Measurements from ENCODE around the gene SLAMF1.
"Not testable (repeated sequence)": the region's sequence is repeated elsewhere in the genome, so short reads cannot be mapped to it uniquely, and the experiment has no call there.

Gene SLAMF1

GRCh38 chr1:160665330-160666078, 18.7 kb upstream of the SLAMF1 start:
- DNase-seq (ENCODE audit: low spot score) = no peak

- no peak for DNase-seq (ENCODE audit: low spot score)
Observed at GRCh38 chr1:160664573-160665051, 17.8 kb upstream of the SLAMF1 start.

GRCh38 chr1:160662910-160663309, 16.1 kb upstream of the SLAMF1 start:
- no peak for DNase-seq (ENCODE audit: low spot score)

- no peak for DNase-seq (ENCODE audit: low spot score)
Observed at GRCh38 chr1:160659566-160659965, 12.7 kb upstream of the SLAMF1 start.

- DNase-seq (ENCODE audit: low spot score) = no peak
Observed at GRCh38 chr1:160658814-160659193, 12.0 kb upstream of the SLAMF1 start.

GRCh38 chr1:160658162-160658813, 11.4 kb upstream of the SLAMF1 start:
- no peak for DNase-seq (ENCODE audit: low spot score)

GRCh38 chr1:160657250-160657781, 10.5 kb upstream of the SLAMF1 start:
- no peak for DNase-seq (ENCODE audit: low spot score)

- DNase-seq (ENCODE audit: low spot score) = no peak
Observed at GRCh38 chr1:160656737-160657136, 9.9 kb upstream of the SLAMF1 start.

- DNase-seq (ENCODE audit: low spot score) = no peak
Observed at GRCh38 chr1:160653620-160654016, 6.8 kb upstream of the SLAMF1 start.

GRCh38 chr1:160652924-160653619, 6.2 kb upstream of the SLAMF1 start:
- DNase-seq (ENCODE audit: low spot score) = no peak

GRCh38 chr1:160652065-160652641, 5.3 kb upstream of the SLAMF1 start:
- DNase-seq (ENCODE audit: low spot score) = not testable (repeated sequence)

GRCh38 chr1:160651433-160652064, 4.7 kb upstream of the SLAMF1 start:
- no peak for DNase-seq (ENCODE audit: low spot score)

- no peak for DNase-seq (ENCODE audit: low spot score)
Observed at GRCh38 chr1:160647329-160647720, 481 bp upstream of the SLAMF1 start.

- no peak for DNase-seq (ENCODE audit: low spot score)
Observed at GRCh38 chr1:160646180-160646579, 664 bp downstream of the SLAMF1 start.

- no peak for DNase-seq (ENCODE audit: low spot score)
Observed at GRCh38 chr1:160645386-160646130, 1.3 kb downstream of the SLAMF1 start.

GRCh38 chr1:160644399-160644798, 2.4 kb downstream of the SLAMF1 start:
- DNase-seq (ENCODE audit: low spot score) = no peak

- DNase-seq (ENCODE audit: low spot score) = no peak
Observed at GRCh38 chr1:160643138-160643537, 3.7 kb downstream of the SLAMF1 start.

GRCh38 chr1:160642281-160642644, 4.6 kb downstream of the SLAMF1 start:
- no peak for DNase-seq (ENCODE audit: low spot score)

GRCh38 chr1:160641323-160642280, 5.2 kb downstream of the SLAMF1 start:
- no peak for DNase-seq (ENCODE audit: low spot score)

Data from hepatic stellate cell (primary cell).